Keratinocyte (primary cell): ENCODE data around the gene PRKACA. TPM values are rescaled to one million over a fixed set of nuclear protein-coding genes. Genes with fewer than 3 reads are reported as not detected.
"Not testable (repeated sequence)": the region's sequence is repeated elsewhere in the genome, so short reads cannot be mapped to it uniquely, and the experiment has no call there.

Source experiments
- DNase-seq: peaks from one replicate; pipeline ENCODE4 v3.0.0-alpha.2; 2011; ENCODE audit warnings: low read depth, missing footprints, low spot score
- FAIRE-seq: peaks from 2 replicates; lab custom pipeline; 2011; peaks lifted over from hg19 to GRCh38; lab: Jason Lieb, UNC
- H2AFZ ChIP-seq: 2 replicates; pipeline ENCODE4 v1.6.0; 2012; ENCODE audit warnings: low read length, control low read depth, inconsistent platforms; ENCODE audit not compliant: control insufficient read depth
- H3K27ac ChIP-seq: 2 replicates; pipeline ENCODE4 v1.5.1; 2011; ENCODE audit warnings: low read length; ENCODE audit not compliant: control insufficient read depth, insufficient read depth
- H3K27me3 ChIP-seq: 3 replicates; pipeline ENCODE4 v1.6.0; 2011; ENCODE audit warnings: low read length; ENCODE audit not compliant: control insufficient read depth, insufficient read depth; ENCODE audit errors: extremely low read depth
- H3K36me3 ChIP-seq, 2 experiments: 2 replicates in 1 of 2; 3 replicates in 1 of 2; pipeline ENCODE4 v1.5.1; 2011; ENCODE audit warnings: low read length in 2 of 2, mild to moderate bottlenecking in 1 of 2; ENCODE audit not compliant: control insufficient read depth in 2 of 2, insufficient read depth in 2 of 2; ENCODE audit errors: extremely low read depth in 1 of 2
- H3K4me1 ChIP-seq: 3 replicates; pipeline ENCODE4 v1.5.1; 2011; ENCODE audit warnings: low read length; ENCODE audit not compliant: control insufficient read depth, insufficient read depth; ENCODE audit errors: extremely low read depth
- H3K4me2 ChIP-seq: 3 replicates; pipeline ENCODE4 v1.6.0; 2011; ENCODE audit warnings: low read depth, low read length; ENCODE audit not compliant: control insufficient read depth, insufficient read depth; ENCODE audit errors: extremely low read depth
- H3K4me3 ChIP-seq, 3 experiments: fragments of 200-600 bp in 1 of 3; sonication (generic) in 1 of 3; 2 replicates in 2 of 3; 3 replicates in 1 of 3; pipeline ENCODE4 v1.5.1; 2011 to 2016; ENCODE audit warnings: low read length in 3 of 3, mild to moderate bottlenecking in 3 of 3, control low read depth in 2 of 3, inconsistent platforms in 1 of 3, low read depth in 1 of 3, mixed read lengths in 1 of 3, mixed run types in 1 of 3, moderate library complexity in 1 of 3; ENCODE audit not compliant: control insufficient read depth in 2 of 3, insufficient read depth in 2 of 3; ENCODE audit errors: extremely low read depth in 1 of 3
- H3K79me2 ChIP-seq: 2 replicates; pipeline ENCODE4 v1.6.0; 2012; ENCODE audit warnings: low read length; ENCODE audit not compliant: control insufficient read depth, insufficient read depth
- H3K9ac ChIP-seq: 3 replicates; pipeline ENCODE4 v1.6.0; 2011; ENCODE audit warnings: low read length; ENCODE audit not compliant: control insufficient read depth, insufficient read depth; ENCODE audit errors: extremely low read depth
- H3K9me1 ChIP-seq: 3 replicates; pipeline ENCODE4 v1.6.0; 2011; ENCODE audit warnings: low read length; ENCODE audit not compliant: control insufficient read depth, insufficient read depth; ENCODE audit errors: extremely low read depth
- H3K9me3 ChIP-seq: 2 replicates; pipeline ENCODE4 v1.5.1; 2012; ENCODE audit warnings: low read depth, low read length; ENCODE audit not compliant: control insufficient read depth
- H4K20me1 ChIP-seq: 3 replicates; pipeline ENCODE4 v1.6.0; 2011; ENCODE audit warnings: low read length; ENCODE audit not compliant: control insufficient read depth, insufficient read depth; ENCODE audit errors: extremely low read depth
- EZH2 ChIP-seq: IDR thresholded peaks from one replicate; pipeline ENCODE4 v1.6.1; 2012; ENCODE audit warnings: inconsistent platforms, mild to moderate bottlenecking, low read length, moderate library complexity
- dilution Hi-C: fragments of 300-500 bp; cut with MboI; formaldehyde crosslinking; loops from one replicate; pipeline ENCODE4 v1.7.0; 2020; ENCODE audit warnings: low sequenced_read_pairs; ENCODE audit not compliant: extremely low pct_ligation_motif_present
- polyA plus RNA-seq, 5 experiments: library from polyadenylated mRNA; depleted of rRNA in 3 of 5; stranded (reverse) in 3 of 5; stranded (forward) in 1 of 5; unstranded in 1 of 5; fragments of >200 nt; gene quantifications; 1 replicate in 1 of 5; 2 replicates in 3 of 5; 3 replicates in 1 of 5; pipeline versions ENCODE4 v1.2.1 to v1.2.3, GENCODE V29; 2011 to 2012; ENCODE audit warnings: missing spikeins in 2 of 5, low read depth in 1 of 5, low replicate concordance in 1 of 5
- TF ChIP-seq, protein P1 (sequence below), 3 experiments: IDR thresholded peaks in 1 of 3; conservative IDR thresholded peaks in 1 of 3; optimal IDR thresholded peaks in 1 of 3; 2 replicates in 2 of 3; 3 replicates in 1 of 3; pipeline versions ENCODE3 to v1.5.1; 2011; ENCODE audit warnings: low read length in 3 of 3, mild to moderate bottlenecking in 3 of 3, moderate library complexity in 2 of 3, control low read depth in 1 of 3, inconsistent platforms in 1 of 3; ENCODE audit not compliant: insufficient read depth in 2 of 3; ENCODE audit errors: extremely low read depth in 1 of 3

Gene PRKACA
- polyA plus RNA-seq, 1 donor (not counting 4 experiments of a cell fraction or from before 2014, with no cell fraction given): 13.7 TPM

DNA sequence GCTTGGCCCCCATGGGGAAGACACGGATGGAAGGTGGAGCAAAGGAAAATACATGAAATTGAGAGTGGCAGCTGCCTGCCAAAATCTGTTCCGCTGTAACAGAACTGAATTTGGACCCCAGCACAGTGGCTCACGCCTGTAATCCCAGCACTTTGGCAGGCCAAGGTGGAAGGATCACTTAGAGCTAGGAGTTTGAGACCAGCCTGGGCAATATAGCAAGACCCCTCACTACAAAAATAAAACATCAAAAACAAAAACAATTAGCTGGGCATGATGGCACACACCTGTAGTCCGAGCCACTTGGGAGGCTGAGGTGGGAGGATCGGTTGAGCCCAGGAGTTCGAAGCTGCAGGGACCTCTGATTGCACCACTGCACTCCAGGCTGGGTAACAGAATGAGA is 65.1 kb downstream of the PRKACA start:
- H3K27me3 ChIP-seq: peaks cover 12% of the 10 kb centered on the region
- TF ChIP-seq EZH2: no peak
- TF ChIP-seq, protein P1, sequence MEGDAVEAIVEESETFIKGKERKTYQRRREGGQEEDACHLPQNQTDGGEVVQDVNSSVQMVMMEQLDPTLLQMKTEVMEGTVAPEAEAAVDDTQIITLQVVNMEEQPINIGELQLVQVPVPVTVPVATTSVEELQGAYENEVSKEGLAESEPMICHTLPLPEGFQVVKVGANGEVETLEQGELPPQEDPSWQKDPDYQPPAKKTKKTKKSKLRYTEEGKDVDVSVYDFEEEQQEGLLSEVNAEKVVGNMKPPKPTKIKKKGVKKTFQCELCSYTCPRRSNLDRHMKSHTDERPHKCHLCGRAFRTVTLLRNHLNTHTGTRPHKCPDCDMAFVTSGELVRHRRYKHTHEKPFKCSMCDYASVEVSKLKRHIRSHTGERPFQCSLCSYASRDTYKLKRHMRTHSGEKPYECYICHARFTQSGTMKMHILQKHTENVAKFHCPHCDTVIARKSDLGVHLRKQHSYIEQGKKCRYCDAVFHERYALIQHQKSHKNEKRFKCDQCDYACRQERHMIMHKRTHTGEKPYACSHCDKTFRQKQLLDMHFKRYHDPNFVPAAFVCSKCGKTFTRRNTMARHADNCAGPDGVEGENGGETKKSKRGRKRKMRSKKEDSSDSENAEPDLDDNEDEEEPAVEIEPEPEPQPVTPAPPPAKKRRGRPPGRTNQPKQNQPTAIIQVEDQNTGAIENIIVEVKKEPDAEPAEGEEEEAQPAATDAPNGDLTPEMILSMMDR (optimal IDR thresholded peaks at IDR 0.05 in 1 of 3, IDR thresholded peaks at IDR 0.05 in 1 of 3, conservative IDR thresholded peaks at IDR 0.05 in 1 of 3; ENCODE audit: extremely low read depth in 1 of 3, insufficient read depth in 2 of 3, low read length in 3 of 3): no peak
- no peaks in the 10 kb centered on the region for H3K9me3 ChIP-seq
- H3K36me3 ChIP-seq: peaks cover 0 to 2% of the 10 kb centered on the region in 2 experiments
- no peak for FAIRE-seq
- dilution Hi-C loops: no loop called here
- H3K9me1 ChIP-seq: no peaks in the 10 kb centered on the region
- H3K4me3 ChIP-seq: no peak overlapping the region
- H3K4me1 ChIP-seq: no peaks in the 10 kb centered on the region
- H2AFZ ChIP-seq: no peak overlapping the region
- no peak overlapping the region for H3K9ac ChIP-seq
- H4K20me1 ChIP-seq: no peaks in the 10 kb centered on the region
- no peak overlapping the region for H3K27ac ChIP-seq
- no peak for DNase-seq
- no peak overlapping the region for H3K4me2 ChIP-seq
- H3K79me2 ChIP-seq: no peaks in the 10 kb centered on the region

DNA sequence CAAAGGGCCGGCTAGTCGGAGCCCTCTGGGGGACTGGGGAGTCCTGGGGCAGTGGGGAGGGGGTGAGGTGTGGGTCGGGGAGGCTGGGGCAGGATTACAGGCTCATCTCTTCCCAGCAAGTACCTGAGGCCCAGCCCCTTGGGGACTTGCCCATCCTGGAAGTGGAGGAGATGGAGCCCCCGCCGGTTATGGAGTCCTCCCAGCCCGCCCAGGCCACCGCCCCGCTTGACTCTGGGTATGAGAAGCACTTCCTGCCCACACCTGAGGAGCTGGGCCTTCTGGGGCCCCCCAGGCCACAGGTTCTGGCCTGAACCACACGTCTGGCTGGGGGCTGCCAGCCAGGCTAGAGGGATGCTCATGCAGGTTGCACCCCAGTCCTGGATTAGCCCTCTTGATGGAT is 65.6 kb downstream of the PRKACA start:
- Histone ChIP-seq H3K27me3 (peaks cover 12% of the 10 kb centered on the region), H3K9ac (no peak overlapping the region), H3K4me1 (no peaks in the 10 kb centered on the region), H4K20me1 (no peaks in the 10 kb centered on the region), H3K36me3 (peaks cover 0 to 2% of the 10 kb centered on the region in 2 experiments), H3K27ac (no peak overlapping the region), H3K4me2 (no peak overlapping the region), H3K4me3 (no peak overlapping the region), H3K9me3 (no peaks in the 10 kb centered on the region), H3K9me1 (no peaks in the 10 kb centered on the region), H2AFZ (no peak overlapping the region), H3K79me2 (no peaks in the 10 kb centered on the region)
- DNase-seq: no peak
- FAIRE-seq: no peak
- dilution Hi-C loops: no loop called here
- TF ChIP-seq EZH2: no peak
- TF ChIP-seq, protein P1 (optimal IDR thresholded peaks at IDR 0.05 in 1 of 3, IDR thresholded peaks at IDR 0.05 in 1 of 3, conservative IDR thresholded peaks at IDR 0.05 in 1 of 3; ENCODE audit: extremely low read depth in 1 of 3, insufficient read depth in 2 of 3, low read length in 3 of 3): no peak

DNA sequence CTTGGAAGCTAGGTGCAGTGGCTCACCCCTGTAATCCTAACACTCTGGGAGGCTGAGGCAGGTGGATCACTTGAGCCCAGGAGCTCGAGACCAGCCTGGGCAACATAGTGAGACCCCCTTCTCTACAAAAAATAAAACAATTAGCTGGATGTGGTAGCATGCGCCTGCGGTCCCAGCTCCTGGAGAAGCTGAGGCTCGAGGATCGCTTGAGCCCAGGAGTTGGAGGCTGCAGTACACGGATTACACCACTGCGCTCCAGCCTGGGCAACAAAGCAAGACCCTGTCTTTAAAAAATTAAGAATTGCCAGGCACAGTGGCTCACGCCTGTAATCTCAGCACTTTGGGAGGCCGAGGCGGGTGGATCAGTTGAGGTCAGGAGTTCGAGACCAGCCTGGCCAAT is 66.6 kb downstream of the PRKACA start:
- FAIRE-seq, H3K4me3 ChIP-seq, H2AFZ ChIP-seq, dilution Hi-C loops, H3K27ac ChIP-seq, H3K4me2 ChIP-seq, H4K20me1 ChIP-seq, H3K4me1 ChIP-seq, H3K9ac ChIP-seq, H3K27me3 ChIP-seq, H3K36me3 ChIP-seq, H3K79me2 ChIP-seq, DNase-seq, H3K9me3 ChIP-seq, H3K9me1 ChIP-seq: not testable (repeated sequence)
